Activated B cell treated with CpG ODN at 0.5 μM for 24 hours (primary cell): ENCODE results near the gene LRG1. TPM values are rescaled to one million over a fixed set of nuclear protein-coding genes. Genes with fewer than 3 reads are reported as not detected.
"Not testable (repeated sequence)": the region's sequence is repeated elsewhere in the genome, so short reads cannot be mapped to it uniquely, and the experiment has no call there.

Experiments
- ATAC-seq: fragments of 200-7000 bp; cut with Tn5 transposase; one replicate; pipeline ENCODE4 v1.10.0; 2021; ENCODE audit warnings: low read depth, mild to moderate bottlenecking, moderate library complexity
- CTCF ChIA-PET: fragments of 350-600 bp; sonication (Branson Sonifier 250); formaldehyde crosslinking; loops from one replicate; lab custom pipeline; 2021; ENCODE audit warnings: antibody characterized with exemption; lab: Charles Lee
- POLR2A ChIA-PET: fragments of 350-600 bp; sonication (Branson Sonifier 250); formaldehyde crosslinking; loops from one replicate; lab custom pipeline; 2021; ENCODE audit warnings: antibody characterized with exemption; lab: Charles Lee
- DNase-seq: peaks from one replicate; pipeline ENCODE4 v3.0.0; 2022
- H3K27ac Mint-ChIP-seq: one replicate; pipeline ENCODE4 v1.8.0; 2020; ENCODE audit warnings: mixed read lengths
- H3K27me3 Mint-ChIP-seq: one replicate; pipeline ENCODE4 v1.8.0; 2021; ENCODE audit warnings: mixed read lengths
- H3K36me3 Mint-ChIP-seq: one replicate; pipeline ENCODE4 v1.8.0; 2021; ENCODE audit warnings: low read depth, mixed read lengths
- H3K4me1 Mint-ChIP-seq: one replicate; pipeline ENCODE4 v1.8.0; 2021; ENCODE audit warnings: mixed read lengths
- H3K4me3 Mint-ChIP-seq: one replicate; pipeline ENCODE4 v1.8.0; 2020; ENCODE audit warnings: mild to moderate bottlenecking, mixed read lengths
- H3K9me3 Mint-ChIP-seq: one replicate; pipeline ENCODE4 v1.8.0; 2020; ENCODE audit warnings: mixed read lengths
- CTCF ChIP-seq: fragments of 200-600 bp; IDR thresholded peaks from one replicate; pipeline ENCODE4 v1.8.0; 2022; ENCODE audit warnings: antibody characterized with exemption, mild to moderate bottlenecking
- intact Hi-C: fragments of 100-400 bp; cut with micrococcal nuclease; formaldehyde crosslinking; loops from one replicate; pipeline ENCODE4 v1.15.1; 2024
- total RNA-seq: library from RNA; stranded (reverse); gene quantifications from 2 replicates; pipeline ENCODE4 v1.2.3, GENCODE V29; 2022

Gene LRG1
- total RNA-seq, 1 donor from 2014 or later = 2.0 TPM

DNA sequence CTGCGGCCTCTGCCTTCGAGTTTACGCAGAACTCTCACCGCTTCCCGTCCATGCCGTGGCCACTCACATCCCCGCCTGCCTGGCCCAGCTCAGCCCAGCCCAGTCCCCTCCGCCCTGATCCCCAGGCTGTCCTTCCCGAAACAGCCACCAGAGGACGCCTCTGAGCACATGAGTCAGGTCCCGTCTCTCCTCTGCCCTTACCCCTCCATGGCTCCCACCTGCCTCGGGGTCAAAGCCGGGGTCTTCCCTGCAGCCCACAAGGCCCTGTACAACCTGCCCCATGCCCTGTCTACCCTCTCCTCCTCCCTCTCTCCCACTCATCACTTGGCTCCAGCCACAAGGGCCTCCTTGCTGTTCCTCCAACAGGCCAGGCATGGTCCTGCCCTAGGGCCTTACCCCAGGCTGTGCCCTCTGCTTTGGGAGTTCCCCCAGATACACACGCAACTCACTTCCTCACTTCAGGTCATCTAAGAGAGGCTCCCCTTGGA, 27.8 kb upstream of the LRG1 start:
- DNase-seq (peak; percentile 35), ATAC-seq (peak; percentile 60)
- Mint-ChIP-seq H3K27me3 (peaks cover 5% of the 10 kb centered on the region), H3K27ac (no peak overlapping the region), H3K9me3 (no peaks in the 10 kb centered on the region), H3K4me3 (no peak overlapping the region), H3K4me1 (no peaks in the 10 kb centered on the region), H3K36me3 (no peaks in the 10 kb centered on the region)
- TF ChIP-seq CTCF = no peak
- CTCF ChIA-PET = interaction anchor here (0.6 to 2.9 kb wide), 3 partner anchors 66 to 69 kb away, joined by 3 to 17 read pairs (median 11); no protein-coding TSS in a partner anchor
- POLR2A ChIA-PET = no interaction called here
- intact Hi-C loops = loop anchor here (2.0 kb wide), 1 partner anchor 69 kb away; no protein-coding TSS in a partner anchor

GRCh38 chr19:4566402-4567051, 26.7 kb upstream of the LRG1 start:
- ChIA-PET POLR2A (no interaction called here), CTCF (interaction anchor here (0.6 to 1.4 kb wide), 2 partner anchors 67 to 70 kb away, joined by 3 to 11 read pairs; no protein-coding TSS in a partner anchor)
- TF ChIP-seq CTCF = no peak
- Mint-ChIP-seq H3K4me3 (no peak overlapping the region), H3K27ac (no peak overlapping the region), H3K36me3 (no peaks in the 10 kb centered on the region), H3K9me3 (no peaks in the 10 kb centered on the region), H3K27me3 (peaks cover 4% of the 10 kb centered on the region), H3K4me1 (peaks cover 4% of the 10 kb centered on the region)
- DNase-seq (no peak), ATAC-seq (no peak)
- intact Hi-C loops = loop anchor here (2.0 kb wide), 1 partner anchor 70 kb away; no protein-coding TSS in a partner anchor

DNA sequence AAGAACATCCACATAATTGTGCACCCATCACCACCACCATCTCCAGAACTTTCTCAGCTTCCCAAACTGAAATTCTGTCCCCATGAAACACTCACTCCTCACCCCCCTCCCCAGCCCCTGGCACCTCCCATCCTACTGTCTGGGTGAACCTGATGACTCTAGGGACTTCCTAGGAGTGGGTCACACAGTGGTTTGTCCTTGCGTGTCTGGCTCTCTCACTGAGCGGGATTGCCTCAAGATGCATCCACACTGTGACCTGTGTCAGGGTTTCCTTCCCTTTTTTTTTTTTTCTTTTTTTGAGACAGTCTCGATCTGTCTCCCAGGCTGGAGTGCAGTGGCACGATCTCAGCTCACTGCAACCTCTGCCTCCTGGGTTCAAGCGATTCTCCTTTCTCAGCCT, 23.7 kb upstream of the LRG1 start:
- POLR2A ChIA-PET, H3K27ac Mint-ChIP-seq, intact Hi-C loops, DNase-seq, H3K4me3 Mint-ChIP-seq, CTCF ChIA-PET, H3K36me3 Mint-ChIP-seq, H3K4me1 Mint-ChIP-seq, H3K9me3 Mint-ChIP-seq, ATAC-seq, H3K27me3 Mint-ChIP-seq: not testable (repeated sequence)

GRCh38 chr19:4562085-4562484, 22.2 kb upstream of the LRG1 start:
- not testable (repeated sequence) for H3K4me1 Mint-ChIP-seq, DNase-seq
- ATAC-seq = peak; percentile 18

GRCh38 chr19:4559569-4559968, 19.7 kb upstream of the LRG1 start, which contains the start of gene SEMA6B:
Gene SEMA6B, minus strand, starts transcription at chr19:4559684. Its CDS starts 1,227 bp downstream, at chr19:4558457.
- no peak for TF ChIP-seq CTCF
- intact Hi-C loops = loop anchor here (5.0 kb wide), 1 partner anchor 233 kb away; the partner anchor contains the start of gene FEM1A
- DNase-seq = no peak
- Mint-ChIP-seq H3K4me3 (no peak within 1 kb of the TSS), H3K27ac (no peak within 1 kb of the TSS), H3K27me3 (no peaks in the 10 kb centered on the region), H3K4me1 (peaks cover 4% of the 10 kb centered on the region), H3K36me3 (no peaks in the 10 kb centered on the region), H3K9me3 (no peaks in the 10 kb centered on the region)
- POLR2A ChIA-PET = no interaction called here
- ATAC-seq = no peak
- CTCF ChIA-PET = interaction anchor here (2.0 kb wide), 1 partner anchor 77 kb away, joined by 10 read pairs; no protein-coding TSS in a partner anchor

More at GRCh38 chr19:4562085-4562484, 22.2 kb upstream of the LRG1 start:
- intact Hi-C loops, H3K36me3 Mint-ChIP-seq, H3K4me3 Mint-ChIP-seq, H3K27ac Mint-ChIP-seq, POLR2A ChIA-PET, H3K9me3 Mint-ChIP-seq, H3K27me3 Mint-ChIP-seq: not testable (repeated sequence)
- CTCF ChIA-PET = interaction anchor here (0.6 kb wide), 1 partner anchor 75 kb away, joined by 3 read pairs; no protein-coding TSS in a partner anchor
